ENCODE data around the gene MYO16. TPM values are rescaled to one million over a fixed set of nuclear protein-coding genes. Genes with fewer than 3 reads are reported as not detected.

The MYO16 gene
- total and polyA plus RNA-seq, 2 experiments from 2014 or later, result 0.13 to 0.23 TPM

GRCh38 chr13:108789476-108789875, 160.1 kb downstream of the MYO16 start:
- Histone ChIP-seq H3K4me3 (no peak overlapping the region), H3K4me2 (no peak overlapping the region), H3K9me3 (ENCODE audit: low read depth) (no peaks in the 10 kb centered on the region), H2AFZ (no peak overlapping the region), H3K27me3 (no peaks in the 10 kb centered on the region), H3K27ac (no peak overlapping the region), H3K36me3 (replicated peaks; ENCODE audit: insufficient read depth, low read depth) (no peaks in the 10 kb centered on the region), H3K4me1 (ENCODE audit: insufficient read depth) (no peaks in the 10 kb centered on the region), H3K79me2 (no peaks in the 10 kb centered on the region), H4K20me1 (ENCODE audit: insufficient read depth, poor library complexity, severe bottlenecking) (no peaks in the 10 kb centered on the region), H3K9me2 (replicated peaks; ENCODE audit: insufficient read depth) (no peaks in the 10 kb centered on the region)
- 93% methylated on average over 2 of the region's 2 CpGs for WGBS (ENCODE audit: low lambda C conversion rate, missing lambda C conversion rate)
- no peak for TF ChIP-seq EZH2phosphoT487 (IDR thresholded peaks at IDR 0.05; ENCODE audit: low read depth, severe bottlenecking, unreplicated experiment)
- DNase-seq (ENCODE audit: low spot score), result no peak

- no peaks in the 10 kb centered on the region for H3K4me1 ChIP-seq (ENCODE audit: insufficient read depth)
- H2AFZ ChIP-seq, result no peak overlapping the region
- TF ChIP-seq EZH2 (IDR thresholded peaks at IDR 0.05; ENCODE audit: borderline replicate concordance), result no peak
- no peak for TF ChIP-seq EZH2phosphoT487 (IDR thresholded peaks at IDR 0.05; ENCODE audit: low read depth, severe bottlenecking, unreplicated experiment)
- no peak for TF ChIP-seq CTCF (IDR thresholded peaks at IDR 0.05; ENCODE audit: poor library complexity)
- H3K36me3 ChIP-seq (replicated peaks; ENCODE audit: insufficient read depth, low read depth), result no peaks in the 10 kb centered on the region
- no peak overlapping the region for H3K27ac ChIP-seq
- no peaks in the 10 kb centered on the region for H3K27me3 ChIP-seq
- H3K9me3 ChIP-seq (ENCODE audit: low read depth), result no peaks in the 10 kb centered on the region
- no peaks in the 10 kb centered on the region for H3K9me2 ChIP-seq (replicated peaks; ENCODE audit: insufficient read depth)
- no peaks in the 10 kb centered on the region for H4K20me1 ChIP-seq (ENCODE audit: insufficient read depth, poor library complexity, severe bottlenecking)
- H3K79me2 ChIP-seq, result no peaks in the 10 kb centered on the region
- DNase-seq (ENCODE audit: low spot score), result no peak
- 75% methylated on average over 4 of the region's 4 CpGs for WGBS (ENCODE audit: low lambda C conversion rate, missing lambda C conversion rate)
- no peak overlapping the region for H3K4me2 ChIP-seq
- H3K4me3 ChIP-seq, result no peak overlapping the region
Measured at GRCh38 chr13:108795841-108796240, 166.4 kb downstream of the MYO16 start.

- Histone ChIP-seq H3K27me3 (no peaks in the 10 kb centered on the region), H3K9me2 (replicated peaks; ENCODE audit: insufficient read depth) (no peaks in the 10 kb centered on the region), H4K20me1 (ENCODE audit: insufficient read depth, poor library complexity, severe bottlenecking) (no peaks in the 10 kb centered on the region), H3K9me3 (ENCODE audit: low read depth) (no peaks in the 10 kb centered on the region), H3K27ac (no peak overlapping the region), H3K4me3 (no peak overlapping the region), H3K4me2 (no peak overlapping the region), H3K36me3 (replicated peaks; ENCODE audit: insufficient read depth, low read depth) (no peaks in the 10 kb centered on the region), H3K79me2 (no peaks in the 10 kb centered on the region), H3K4me1 (ENCODE audit: insufficient read depth) (no peaks in the 10 kb centered on the region), H2AFZ (no peak overlapping the region)
- 84% methylated on average over 3 of the region's 3 CpGs for WGBS (ENCODE audit: low lambda C conversion rate, missing lambda C conversion rate)
- no peak for DNase-seq (ENCODE audit: low spot score)
- no peak for TF ChIP-seq EZH2 (IDR thresholded peaks at IDR 0.05; ENCODE audit: borderline replicate concordance)
- no peak for TF ChIP-seq EZH2phosphoT487 (IDR thresholded peaks at IDR 0.05; ENCODE audit: low read depth, severe bottlenecking, unreplicated experiment)
- no peak for TF ChIP-seq CTCF (IDR thresholded peaks at IDR 0.05; ENCODE audit: poor library complexity)
Measured at GRCh38 chr13:108797354-108797753, 167.9 kb downstream of the MYO16 start.

GRCh38 chr13:108807841-108808240, 178.4 kb downstream of the MYO16 start:
- Histone ChIP-seq H4K20me1 (ENCODE audit: insufficient read depth, poor library complexity, severe bottlenecking) (no peaks in the 10 kb centered on the region), H3K36me3 (replicated peaks; ENCODE audit: insufficient read depth, low read depth) (no peaks in the 10 kb centered on the region), H3K27ac (no peak overlapping the region), H3K9me3 (ENCODE audit: low read depth) (no peaks in the 10 kb centered on the region), H2AFZ (no peak overlapping the region), H3K4me1 (ENCODE audit: insufficient read depth) (no peaks in the 10 kb centered on the region), H3K4me2 (no peak overlapping the region), H3K4me3 (no peak overlapping the region), H3K79me2 (no peaks in the 10 kb centered on the region), H3K9me2 (replicated peaks; ENCODE audit: insufficient read depth) (no peaks in the 10 kb centered on the region), H3K27me3 (no peaks in the 10 kb centered on the region)
- no peak for DNase-seq (ENCODE audit: low spot score)
- TF ChIP-seq EZH2phosphoT487 (IDR thresholded peaks at IDR 0.05; ENCODE audit: low read depth, severe bottlenecking, unreplicated experiment), result no peak
- no peak for TF ChIP-seq CTCF (IDR thresholded peaks at IDR 0.05; ENCODE audit: poor library complexity)
- no peak for TF ChIP-seq EZH2 (IDR thresholded peaks at IDR 0.05; ENCODE audit: borderline replicate concordance)

Data from hepatocyte (in vitro differentiated cells).